Vagina (tissue), 2 donors: Measurements from ENCODE around the gene C1orf141.
A peak's percentile ranks its signal among the peaks of the same experiment; 100 is the strongest.

ENCODE experiments used
- CTCF ChIP-seq, 3 experiments: fragments of 450-650 bp in 2 of 3; fragments of 200-600 bp in 1 of 3; sonication (generic) in 1 of 3; IDR thresholded peaks; one replicate each; pipeline ENCODE4 v1.5.1; 2017 to 2019; ENCODE audit warnings: antibody characterized with exemption in 3 of 3, mild to moderate bottlenecking in 2 of 3, moderate library complexity in 2 of 3
- POLR2A ChIP-seq, 2 donors: fragments of 450-650 bp; IDR thresholded peaks; one replicate each; pipeline ENCODE4 v1.6.1; 2017; ENCODE audit warnings: antibody characterized with exemption in 2 of 2, mild to moderate bottlenecking in 2 of 2, moderate library complexity in 2 of 2
- POLR2AphosphoS5 ChIP-seq, 2 donors: sonication (generic); formaldehyde crosslinking; IDR thresholded peaks; one replicate each; pipeline ENCODE4 v1.9.0; 2017; ENCODE audit warnings: antibody characterized with exemption in 2 of 2, mild to moderate bottlenecking in 2 of 2, low read depth in 1 of 2; ENCODE audit not compliant: insufficient read depth in 1 of 2

- TF ChIP-seq CTCF (IDR thresholded peaks at IDR 0.05) (peak; percentile 64 to 78 (median 67)), POLR2A (IDR thresholded peaks at IDR 0.05) (no peak), POLR2AphosphoS5 (IDR thresholded peaks at IDR 0.05; ENCODE audit: insufficient read depth in 1 of 2, low read depth in 1 of 2) (no peak)
Observed at GRCh38 chr1:67149179-67149770, 14.5 kb upstream of the C1orf141 start.
